ENCODE data around the gene ZNF652. TPM values are rescaled to one million over a fixed set of nuclear protein-coding genes. Genes with fewer than 3 reads are reported as not detected.
A peak's percentile ranks its signal among the peaks of the same experiment; 100 is the strongest.

Gene ZNF652
- total and polyA plus RNA-seq, 2 of the 4 experiments (the other 2 are of a cell fraction), result 3.6 to 8.8 TPM

DNA sequence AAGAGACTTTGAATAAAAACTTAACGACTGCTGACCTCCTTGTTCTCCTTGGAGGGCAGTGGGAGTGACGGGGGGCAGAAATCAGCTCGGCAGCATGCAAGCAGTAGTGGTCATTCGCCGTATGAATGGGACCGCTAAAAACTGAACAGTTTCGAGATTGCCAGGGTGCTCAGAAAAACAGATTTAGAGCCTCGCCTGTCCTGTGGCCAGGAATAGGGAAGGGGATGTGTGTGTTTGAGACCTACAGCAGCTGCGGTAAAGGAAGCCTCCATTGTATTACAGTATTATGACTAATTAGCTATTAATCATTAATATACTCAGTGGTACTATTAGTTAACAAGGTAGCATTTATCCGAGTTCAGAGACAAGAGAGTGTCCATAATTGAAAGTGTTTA, 670 bp upstream of the ZNF652 start:
- no peak overlapping the region for H3K56ac ChIP-seq (ENCODE audit: extremely low read depth, insufficient read depth, low read length)
- peaks cover 35% of the 10 kb centered on the region for H4K20me1 ChIP-seq (ENCODE audit: insufficient read depth, low read length)
- peak overlapping the region; percentile 80 for H3K4me3 ChIP-seq (ENCODE audit: insufficient read depth, low read depth, low read length)
- no peaks in the 10 kb centered on the region for H3K27me3 ChIP-seq (ENCODE audit: control insufficient read depth, insufficient read depth, low read length)
- H4K5ac ChIP-seq (ENCODE audit: low read depth, low read length), result peak overlapping the region; percentile 78
- peak overlapping the region; percentile 91 for H3K4me2 ChIP-seq (ENCODE audit: low read depth, low read length)
- no peak overlapping the region for H2BK20ac ChIP-seq (ENCODE audit: low read depth, low read length)
- peak overlapping the region; percentile 28; the same call in 1 of the 2 replicates for H3K9ac ChIP-seq (ENCODE audit: low read depth, low read length)
- in situ Hi-C loops (cut with MboI; ENCODE audit: low sequenced_read_pairs) (no loop called here), dilution Hi-C loops (cut with HindIII; ENCODE audit: low sequenced_read_pairs, unreplicated experiment) (no loop called here), intact Hi-C loops (cut with micrococcal nuclease) (loop anchor here (2.0 to 5.0 kb wide), 2 partner anchors 35 to 48 kb away; no protein-coding TSS in a partner anchor)
- H4K91ac ChIP-seq (ENCODE audit: insufficient read depth, low read depth, low read length), result no peak overlapping the region
- H3K79me1 ChIP-seq (ENCODE audit: low read depth in 1 of 2, low read length in 2 of 2), result peaks cover 18 to 35% of the 10 kb centered on the region in 2 experiments
- BruUV-seq (replicated peaks), result no TSS peak
- ATAC-seq (ENCODE audit: low read depth) (no peak), DNase-seq (no peak)
- peaks cover 6% of the 10 kb centered on the region; the same call in 1 of the 2 replicates for H3K4me1 ChIP-seq (ENCODE audit: control insufficient read depth, insufficient read depth, low read length)
- H3K18ac ChIP-seq (ENCODE audit: low read depth, low read length), result no peak overlapping the region
- peak overlapping the region; percentile 93 for H2AFZ ChIP-seq (replicated peaks; ENCODE audit: low read length, poor library complexity)
- no peak overlapping the region for H3K4ac ChIP-seq (ENCODE audit: low read depth, low read length)
- H3K9me3 ChIP-seq (ENCODE audit: control insufficient read depth, insufficient read depth, low read length), result no peaks in the 10 kb centered on the region
- H3K14ac ChIP-seq (replicated peaks; ENCODE audit: low read depth, low read length), result no peak overlapping the region
- H2AK5ac ChIP-seq (ENCODE audit: low read depth, low read length), result no peak overlapping the region
- H2BK5ac ChIP-seq (ENCODE audit: low read depth, low read length, poor library complexity, severe bottlenecking), result no peak overlapping the region
- H3K27ac ChIP-seq (ENCODE audit: insufficient read depth, low read length), result peak overlapping the region; percentile 21; the same call in 1 of the 2 replicates
- CTCF ChIA-PET, result no interaction called here
- H4K8ac ChIP-seq (ENCODE audit: low read depth in 2 of 2, low read length in 2 of 2), result peak overlapping the region; percentile 85 to 87
- H3K36me3 ChIP-seq (ENCODE audit: control insufficient read depth, insufficient read depth, low read length), result no peaks in the 10 kb centered on the region
- WGBS, 2 experiments (ENCODE audit: extremely low coverage in 2 of 2, insufficient read length in 1 of 2), result 12% methylated on average over 6 of the region's 10 CpGs; no CpG with 5 or more reads in 1 of the 2 experiments
- POLR2A ChIA-PET (ENCODE audit: unreplicated experiment), result no interaction called here
- peaks cover 5% of the 10 kb centered on the region; the same call in 1 of the 2 replicates for H3K9me1 ChIP-seq (ENCODE audit: insufficient read depth, low read length)
- 0 out of 3 replicates have a peak overlapping the region, but pooled peaks have one; percentile 11 for H2BK15ac ChIP-seq (ENCODE audit: low read depth, low read length)
- TF ChIP-seq POLR2A (IDR thresholded peaks at IDR 0.05; ENCODE audit: low read depth, low read length), result no peak
- TF ChIP-seq MXI1 (IDR thresholded peaks at IDR 0.05; ENCODE audit: borderline replicate concordance, low read depth, low read length), result no peak
- TF ChIP-seq BHLHE40 (IDR thresholded peaks at IDR 0.05; ENCODE audit: low read depth, low read length), result no peak
- TF ChIP-seq RFX5 (IDR thresholded peaks at IDR 0.05; ENCODE audit: low read depth, low read length), result no peak
- peak overlapping the region; percentile 84 for H2AK9ac ChIP-seq (replicated peaks; ENCODE audit: low read depth, low read length, poor library complexity)
- no peak overlapping the region for H2BK120ac ChIP-seq (ENCODE audit: low read depth, low read length)
- no peak overlapping the region for H3K23ac ChIP-seq (ENCODE audit: low read depth, low read length)

All from IMR-90 (cell line).